ENCODE results near the gene DNAJC18. TPM values are rescaled to one million over a fixed set of nuclear protein-coding genes. Genes with fewer than 3 reads are reported as not detected.

DNAJC18 gene
- total RNA-seq, 4 donors from 2014 or later = 8.3 to 15.4 (median 13.4) TPM

GRCh38 chr5:139393497-139394122, 45.7 kb downstream of the DNAJC18 start:
- H3K4me3 ChIP-seq = peak overlapping the region; percentile 58 to 63 (median 62)
- peaks cover 0 to 37% (median 6%) of the 10 kb centered on the region in 4 donors for H3K27me3 ChIP-seq
- TF ChIP-seq POLR2A (IDR thresholded peaks at IDR 0.05; ENCODE audit: low read depth) (no peak), POLR2AphosphoS5 (IDR thresholded peaks at IDR 0.05) (no peak), CTCF (IDR thresholded peaks at IDR 0.05) (no peak), EP300 (IDR thresholded peaks at IDR 0.05) (no peak)
- H3K36me3 ChIP-seq = peaks cover 0 to 15% (median 0%) of the 10 kb centered on the region in 4 donors
- 20% methylated on average over 47 of the region's 49 CpGs for WGBS
- intact Hi-C loops (cut with DNase I) = no loop called here
- DNase-seq (ENCODE audit: extremely low spot score) = no peak
- H3K9me3 ChIP-seq = no peaks in the 10 kb centered on the region
- peak overlapping the region; percentile 79 to 84 (median 82) for H3K27ac ChIP-seq (replicated peaks in 1 of 4)
- H3K4me1 ChIP-seq = peaks cover 50 to 74% (median 59%) of the 10 kb centered on the region in 4 donors

- H3K27ac ChIP-seq (replicated peaks in 1 of 4) = peak overlapping the region in 2 of 4 donors; percentile 79 to 84
- H3K9me3 ChIP-seq = no peaks in the 10 kb centered on the region
- H3K4me1 ChIP-seq = peaks cover 57 to 77% (median 65%) of the 10 kb centered on the region in 4 donors
- peaks cover 0 to 15% (median 0%) of the 10 kb centered on the region in 4 donors for H3K36me3 ChIP-seq
- TF ChIP-seq POLR2AphosphoS5 (IDR thresholded peaks at IDR 0.05) (no peak), CTCF (IDR thresholded peaks at IDR 0.05) (peak in 2 of 3 experiments; percentile 20 to 41)
- H3K4me3 ChIP-seq = peak overlapping the region; percentile 58 to 63 (median 62)
- WGBS = 15% methylated on average over 17 of the region's 77 CpGs
- no peak for DNase-seq (ENCODE audit: extremely low spot score)
- intact Hi-C loops (cut with DNase I) = no loop called here
- H3K27me3 ChIP-seq = peaks cover 0 to 37% (median 6%) of the 10 kb centered on the region in 4 donors
These were observed 46.4 kb downstream of the DNAJC18 start for GRCh38 chr5:139392678-139393496.

- Histone ChIP-seq H3K4me1 (peaks cover 59 to 76% (median 66%) of the 10 kb centered on the region in 4 donors), H3K36me3 (peaks cover 0 to 15% (median 0%) of the 10 kb centered on the region in 4 donors), H3K9me3 (no peaks in the 10 kb centered on the region), H3K27ac (replicated peaks in 1 of 4) (peak overlapping the region; percentile 11 to 49 (median 37)), H3K4me3 (peak overlapping the region; percentile 58 to 63 (median 62)), H3K27me3 (peaks cover 0 to 37% (median 6%) of the 10 kb centered on the region in 4 donors)
- intact Hi-C loops (cut with DNase I) = no loop called here
- no CpG with 5 or more reads among the region's 36 CpGs for WGBS
- no peak for DNase-seq (ENCODE audit: extremely low spot score)
- no peak for TF ChIP-seq EP300 (IDR thresholded peaks at IDR 0.05)
- TF ChIP-seq POLR2AphosphoS5 (IDR thresholded peaks at IDR 0.05) = no peak
- TF ChIP-seq POLR2A (IDR thresholded peaks at IDR 0.05; ENCODE audit: low read depth) = no peak
- TF ChIP-seq CTCF (IDR thresholded peaks at IDR 0.05) = no peak
These were observed 47.0 kb downstream of the DNAJC18 start for GRCh38 chr5:139392324-139392677.

- DNase-seq (ENCODE audit: extremely low spot score) = no peak
These were observed 47.6 kb downstream of the DNAJC18 start for GRCh38 chr5:139391570-139392323.

More at GRCh38 chr5:139391570-139392323, 47.6 kb downstream of the DNAJC18 start:
- H3K36me3 ChIP-seq = peaks cover 0 to 15% (median 0%) of the 10 kb centered on the region in 4 donors
- peak overlapping the region; percentile 11 to 49 (median 37) for H3K27ac ChIP-seq (replicated peaks in 1 of 4)
- H3K27me3 ChIP-seq = peaks cover 0 to 37% (median 6%) of the 10 kb centered on the region in 4 donors
- H3K4me3 ChIP-seq = peak overlapping the region; percentile 58 to 63 (median 62)
- no peak for TF ChIP-seq EP300 (IDR thresholded peaks at IDR 0.05)
- intact Hi-C loops (cut with DNase I) = no loop called here
- peaks cover 59 to 70% (median 66%) of the 10 kb centered on the region in 4 donors for H3K4me1 ChIP-seq
- WGBS = 61% methylated on average over 17 of the region's 33 CpGs
- no peaks in the 10 kb centered on the region for H3K9me3 ChIP-seq

Measured in esophagus muscularis mucosa (tissue), 4 donors.